ENCODE data around the gene CTNND2.
"Not testable (repeated sequence)": the region's sequence is repeated elsewhere in the genome, so short reads cannot be mapped to it uniquely, and the experiment has no call there.

CTNND2 gene

DNA sequence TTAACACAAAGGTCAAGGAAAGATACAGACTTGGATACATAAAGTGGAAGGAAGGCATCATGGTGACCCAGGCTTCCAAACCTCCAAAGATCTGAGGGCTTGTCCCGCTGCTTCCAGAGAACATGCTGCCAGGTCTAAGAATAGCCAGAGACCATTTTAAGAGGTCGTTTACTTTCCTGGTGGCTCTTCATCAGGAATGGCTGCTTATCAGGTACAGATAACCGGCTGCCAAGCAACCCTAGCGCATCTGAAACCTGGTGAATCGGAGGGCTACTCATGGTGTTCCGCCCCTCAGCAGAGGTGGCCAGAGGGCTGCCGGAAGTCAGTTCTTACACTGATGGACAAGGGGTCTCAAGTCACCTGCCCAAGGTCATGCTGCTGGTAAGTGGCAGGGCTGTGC lies 892.0 kb downstream of the CTNND2 start:
- no peak for DNase-seq (ENCODE audit: low read depth, low spot score)
- no CpG with 5 or more reads among the region's 7 CpGs for WGBS (ENCODE audit: insufficient coverage, insufficient read length)
- no peaks in the 10 kb centered on the region for H3K36me3 ChIP-seq (ENCODE audit: control insufficient read depth, insufficient read depth, low read length)
- H3K27ac ChIP-seq (ENCODE audit: low read length) = no peak overlapping the region
- H3K4me1 ChIP-seq (ENCODE audit: control insufficient read depth, insufficient read depth, low read length) = no peaks in the 10 kb centered on the region
- H3K27me3 ChIP-seq (ENCODE audit: control insufficient read depth, insufficient read depth, low read length) = no peaks in the 10 kb centered on the region
- no peaks in the 10 kb centered on the region for H3K9me3 ChIP-seq (ENCODE audit: control insufficient read depth, insufficient read depth, low read length)
- H3K4me3 ChIP-seq (ENCODE audit: low read length) = no peak overlapping the region

- Histone ChIP-seq H3K9me3 (ENCODE audit: control insufficient read depth, insufficient read depth, low read length) (no peaks in the 10 kb centered on the region), H3K27me3 (ENCODE audit: control insufficient read depth, insufficient read depth, low read length) (no peaks in the 10 kb centered on the region), H3K27ac (ENCODE audit: low read length) (no peak overlapping the region), H3K4me3 (ENCODE audit: low read length) (no peak overlapping the region), H3K36me3 (ENCODE audit: control insufficient read depth, insufficient read depth, low read length) (no peaks in the 10 kb centered on the region), H3K4me1 (ENCODE audit: control insufficient read depth, insufficient read depth, low read length) (no peaks in the 10 kb centered on the region)
- no peak for DNase-seq (ENCODE audit: low read depth, low spot score)
- no CpG with 5 or more reads among the region's 7 CpGs for WGBS (ENCODE audit: insufficient coverage, insufficient read length)
Measured at GRCh38 chr5:11010429-11011210, 893.6 kb downstream of the CTNND2 start.

- H3K9me3 ChIP-seq (ENCODE audit: control insufficient read depth, insufficient read depth, low read length) = no peaks in the 10 kb centered on the region
- WGBS (ENCODE audit: insufficient coverage, insufficient read length) = no CpG with 5 or more reads among the region's 3 CpGs
- no peak overlapping the region for H3K27ac ChIP-seq (ENCODE audit: low read length)
- H3K4me1 ChIP-seq (ENCODE audit: control insufficient read depth, insufficient read depth, low read length) = no peaks in the 10 kb centered on the region
- DNase-seq (ENCODE audit: low read depth, low spot score) = no peak
- no peaks in the 10 kb centered on the region for H3K27me3 ChIP-seq (ENCODE audit: control insufficient read depth, insufficient read depth, low read length)
- no peak overlapping the region for H3K4me3 ChIP-seq (ENCODE audit: low read length)
- no peaks in the 10 kb centered on the region for H3K36me3 ChIP-seq (ENCODE audit: control insufficient read depth, insufficient read depth, low read length)
Measured at GRCh38 chr5:11009576-11009975, 894.7 kb downstream of the CTNND2 start.

GRCh38 chr5:11007269-11007870 lies 896.9 kb downstream of the CTNND2 start:
- no peaks in the 10 kb centered on the region for H3K4me1 ChIP-seq (ENCODE audit: control insufficient read depth, insufficient read depth, low read length)
- H3K36me3 ChIP-seq (ENCODE audit: control insufficient read depth, insufficient read depth, low read length) = no peaks in the 10 kb centered on the region
- no peak overlapping the region for H3K4me3 ChIP-seq (ENCODE audit: low read length)
- no peaks in the 10 kb centered on the region for H3K9me3 ChIP-seq (ENCODE audit: control insufficient read depth, insufficient read depth, low read length)
- no peak overlapping the region for H3K27ac ChIP-seq (ENCODE audit: low read length)
- DNase-seq (ENCODE audit: low read depth, low spot score) = no peak
- no CpG with 5 or more reads among the region's 18 CpGs for WGBS (ENCODE audit: insufficient coverage, insufficient read length)
- no peaks in the 10 kb centered on the region for H3K27me3 ChIP-seq (ENCODE audit: control insufficient read depth, insufficient read depth, low read length)

DNA sequence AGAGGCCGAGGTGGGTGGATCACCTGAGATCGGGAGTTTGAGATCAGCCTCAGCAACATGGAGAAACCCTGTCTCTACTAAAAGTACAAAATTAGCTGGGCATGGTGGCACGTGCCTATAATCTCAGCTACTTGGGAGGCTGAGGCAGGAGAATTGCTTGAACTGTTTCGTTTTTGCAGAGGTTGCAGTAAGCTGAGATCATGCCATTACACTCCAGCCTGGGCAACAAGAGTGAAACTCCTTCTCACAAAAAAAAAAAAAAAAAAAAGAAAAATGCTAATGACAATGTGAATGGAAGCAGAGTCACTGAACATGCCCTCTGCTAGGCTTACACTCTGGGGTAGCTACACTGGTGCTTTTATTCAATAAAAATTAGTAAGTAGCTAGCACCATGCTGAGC lies 899.7 kb downstream of the CTNND2 start:
- DNase-seq (ENCODE audit: low read depth, low spot score); H3K4me1 ChIP-seq (ENCODE audit: control insufficient read depth, insufficient read depth, low read length); H3K9me3 ChIP-seq (ENCODE audit: control insufficient read depth, insufficient read depth, low read length); H3K27ac ChIP-seq (ENCODE audit: low read length); H3K27me3 ChIP-seq (ENCODE audit: control insufficient read depth, insufficient read depth, low read length); H3K4me3 ChIP-seq (ENCODE audit: low read length); H3K36me3 ChIP-seq (ENCODE audit: control insufficient read depth, insufficient read depth, low read length): not testable (repeated sequence)
- WGBS (ENCODE audit: insufficient coverage, insufficient read length) = no CpG with 5 or more reads among the region's 4 CpGs

DNA sequence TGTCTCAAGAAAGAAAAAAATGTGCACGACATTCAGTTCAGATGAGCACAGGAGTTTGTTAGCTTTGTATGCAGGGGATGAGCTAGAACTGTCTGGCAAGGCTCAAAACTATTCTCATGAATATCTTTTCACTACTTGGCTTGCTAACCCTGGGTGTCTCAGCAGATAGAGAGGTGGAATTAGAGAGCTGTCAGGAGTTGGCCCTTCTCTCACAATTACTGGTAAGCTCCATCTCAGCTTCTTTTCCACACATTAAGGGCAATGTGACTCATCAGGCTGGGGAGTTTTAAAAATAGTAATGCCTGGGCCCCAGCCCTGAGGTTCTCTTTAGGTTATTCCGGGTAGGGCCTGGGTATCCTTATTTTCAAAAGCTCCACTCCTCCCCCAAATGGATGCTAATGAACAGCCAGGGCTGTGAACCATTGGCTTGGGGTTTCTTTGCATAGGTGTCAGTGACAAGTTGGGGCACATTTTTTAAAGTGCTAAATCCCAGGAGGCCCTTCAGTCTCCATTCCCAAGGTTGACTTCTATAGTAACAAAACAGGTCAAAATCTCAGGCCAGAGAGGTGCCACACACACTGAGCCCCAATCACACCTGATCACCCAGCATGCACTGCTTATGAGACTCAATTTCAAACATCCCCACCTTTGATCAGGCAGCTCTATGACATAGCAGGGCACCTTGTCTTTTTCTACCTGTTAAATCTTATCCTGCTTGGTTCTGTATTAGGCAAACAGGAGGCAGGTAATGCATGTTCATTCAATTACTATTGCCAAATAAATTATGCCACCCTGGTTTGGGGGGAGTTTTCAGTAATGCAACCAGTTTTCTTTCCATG lies 903.5 kb downstream of the CTNND2 start:
- DNase-seq (ENCODE audit: low read depth, low spot score) = no peak
- H3K27me3 ChIP-seq (ENCODE audit: control insufficient read depth, insufficient read depth, low read length) = no peaks in the 10 kb centered on the region
- no CpG with 5 or more reads among the region's 2 CpGs for WGBS (ENCODE audit: insufficient coverage, insufficient read length)

GRCh38 chr5:10999714-11000113 lies 904.5 kb downstream of the CTNND2 start:
- Histone ChIP-seq H3K36me3 (ENCODE audit: control insufficient read depth, insufficient read depth, low read length) (no peaks in the 10 kb centered on the region), H3K4me3 (ENCODE audit: low read length) (no peak overlapping the region), H3K9me3 (ENCODE audit: control insufficient read depth, insufficient read depth, low read length) (no peaks in the 10 kb centered on the region), H3K27me3 (ENCODE audit: control insufficient read depth, insufficient read depth, low read length) (no peaks in the 10 kb centered on the region), H3K4me1 (ENCODE audit: control insufficient read depth, insufficient read depth, low read length) (no peaks in the 10 kb centered on the region; the same call in 1 of the 2 replicates), H3K27ac (ENCODE audit: low read length) (no peak overlapping the region)
- WGBS (ENCODE audit: insufficient coverage, insufficient read length) = no CpG with 5 or more reads among the region's 11 CpGs
- DNase-seq (ENCODE audit: low read depth, low spot score) = no peak

More for the DNA sequence above, 903.5 kb downstream of the CTNND2 start:
- H3K27ac ChIP-seq (ENCODE audit: low read length) = no peak overlapping the region
- no peaks in the 10 kb centered on the region for H3K9me3 ChIP-seq (ENCODE audit: control insufficient read depth, insufficient read depth, low read length)
- no peaks in the 10 kb centered on the region for H3K36me3 ChIP-seq (ENCODE audit: control insufficient read depth, insufficient read depth, low read length)
- no peak overlapping the region for H3K4me3 ChIP-seq (ENCODE audit: low read length)
- no peaks in the 10 kb centered on the region; the same call in 1 of the 2 replicates for H3K4me1 ChIP-seq (ENCODE audit: control insufficient read depth, insufficient read depth, low read length)

DNA sequence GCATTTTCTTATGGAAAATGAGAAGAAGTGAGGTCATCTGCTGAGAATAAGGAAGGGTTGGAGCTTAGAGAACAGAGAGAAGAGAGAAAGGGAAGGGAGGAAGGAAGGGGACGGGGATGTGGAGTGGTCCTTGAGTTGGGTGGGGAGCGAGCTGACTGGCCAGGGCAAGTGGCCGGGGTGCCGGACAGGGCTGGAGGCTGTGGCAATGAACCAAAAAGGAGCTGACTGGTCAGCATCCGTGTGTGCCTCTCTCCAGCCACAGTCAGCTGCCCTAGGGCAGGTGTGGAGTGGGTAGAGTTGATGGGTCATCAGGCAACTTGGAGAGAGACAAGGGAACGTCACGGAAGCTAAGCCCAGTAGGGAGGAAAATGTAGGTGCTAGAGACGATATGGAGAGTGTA lies 908.4 kb downstream of the CTNND2 start:
- Histone ChIP-seq H3K36me3 (ENCODE audit: control insufficient read depth, insufficient read depth, low read length) (no peaks in the 10 kb centered on the region), H3K4me1 (ENCODE audit: control insufficient read depth, insufficient read depth, low read length) (no peaks in the 10 kb centered on the region; the same call in 1 of the 2 replicates), H3K27me3 (ENCODE audit: control insufficient read depth, insufficient read depth, low read length) (no peaks in the 10 kb centered on the region), H3K9me3 (ENCODE audit: control insufficient read depth, insufficient read depth, low read length) (no peaks in the 10 kb centered on the region), H3K27ac (ENCODE audit: low read length) (no peak overlapping the region), H3K4me3 (ENCODE audit: low read length) (no peak overlapping the region)
- WGBS (ENCODE audit: insufficient coverage, insufficient read length) = no CpG with 5 or more reads among the region's 8 CpGs
- DNase-seq (ENCODE audit: low read depth, low spot score) = no peak

DNA sequence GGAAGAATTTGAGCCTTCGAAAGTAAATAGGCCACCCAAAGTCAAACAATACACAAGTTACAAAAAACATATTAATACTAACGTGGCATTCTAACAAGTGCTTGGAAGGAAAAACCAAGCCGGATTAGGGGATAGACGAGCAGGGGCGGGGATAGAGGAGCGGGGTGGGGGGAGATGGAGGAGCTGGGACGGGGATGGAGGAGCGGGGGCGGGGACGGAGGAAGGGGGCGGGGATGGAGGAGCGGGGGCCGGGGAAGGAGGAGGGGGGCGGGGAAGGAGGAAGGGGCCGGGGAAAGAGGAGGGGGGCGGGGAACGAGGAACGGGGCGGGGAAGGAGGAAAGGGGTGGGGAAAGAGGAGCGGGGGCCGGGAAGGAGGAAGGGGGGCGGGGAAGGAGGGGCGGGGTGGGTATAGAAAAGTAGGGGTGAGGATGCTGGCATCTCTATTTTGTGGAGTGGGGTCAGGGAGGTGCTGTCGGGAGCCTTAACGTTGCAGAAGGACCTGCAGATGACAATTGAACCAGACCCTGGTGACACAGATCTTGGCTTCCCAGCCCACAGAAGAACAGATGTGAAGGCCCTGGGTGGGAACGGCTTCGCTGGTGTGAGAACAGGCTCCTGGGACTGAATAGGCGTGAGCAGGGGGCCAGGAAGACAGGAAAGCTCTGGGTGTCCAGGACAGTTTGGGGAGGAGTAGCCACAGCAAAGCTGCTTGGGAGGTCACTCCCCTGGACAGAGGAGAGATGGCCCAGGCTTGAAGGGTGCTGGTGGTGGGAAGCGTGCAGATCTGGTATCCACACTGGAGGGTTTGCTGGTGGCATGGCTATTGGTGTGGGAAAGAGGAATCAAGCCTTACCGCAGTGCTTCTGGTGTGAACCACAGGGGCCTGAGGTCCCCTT lies 909.9 kb downstream of the CTNND2 start:
- H3K27ac ChIP-seq (ENCODE audit: low read length) = no peak overlapping the region
- H3K4me3 ChIP-seq (ENCODE audit: low read length) = no peak overlapping the region
- H3K9me3 ChIP-seq (ENCODE audit: control insufficient read depth, insufficient read depth, low read length) = no peaks in the 10 kb centered on the region
- H3K27me3 ChIP-seq (ENCODE audit: control insufficient read depth, insufficient read depth, low read length) = no peaks in the 10 kb centered on the region
- no peaks in the 10 kb centered on the region for H3K36me3 ChIP-seq (ENCODE audit: control insufficient read depth, insufficient read depth, low read length)
- DNase-seq (ENCODE audit: low read depth, low spot score) = no peak
- no peaks in the 10 kb centered on the region for H3K4me1 ChIP-seq (ENCODE audit: control insufficient read depth, insufficient read depth, low read length)
- no CpG with 5 or more reads among the region's 30 CpGs for WGBS (ENCODE audit: insufficient coverage, insufficient read length)

GRCh38 chr5:10990634-10991033 lies 913.6 kb downstream of the CTNND2 start:
- H3K4me1 ChIP-seq (ENCODE audit: control insufficient read depth, insufficient read depth, low read length) = no peaks in the 10 kb centered on the region
- H3K4me3 ChIP-seq (ENCODE audit: low read length) = no peak overlapping the region
- H3K27me3 ChIP-seq (ENCODE audit: control insufficient read depth, insufficient read depth, low read length) = no peaks in the 10 kb centered on the region
- no peaks in the 10 kb centered on the region for H3K9me3 ChIP-seq (ENCODE audit: control insufficient read depth, insufficient read depth, low read length)
- no peak for DNase-seq (ENCODE audit: low read depth, low spot score)
- no CpG with 5 or more reads among the region's 9 CpGs for WGBS (ENCODE audit: insufficient coverage, insufficient read length)
- no peak overlapping the region for H3K27ac ChIP-seq (ENCODE audit: low read length)
- H3K36me3 ChIP-seq (ENCODE audit: control insufficient read depth, insufficient read depth, low read length) = no peaks in the 10 kb centered on the region
